ENCODE measurements around the gene STIM2.

DNA sequence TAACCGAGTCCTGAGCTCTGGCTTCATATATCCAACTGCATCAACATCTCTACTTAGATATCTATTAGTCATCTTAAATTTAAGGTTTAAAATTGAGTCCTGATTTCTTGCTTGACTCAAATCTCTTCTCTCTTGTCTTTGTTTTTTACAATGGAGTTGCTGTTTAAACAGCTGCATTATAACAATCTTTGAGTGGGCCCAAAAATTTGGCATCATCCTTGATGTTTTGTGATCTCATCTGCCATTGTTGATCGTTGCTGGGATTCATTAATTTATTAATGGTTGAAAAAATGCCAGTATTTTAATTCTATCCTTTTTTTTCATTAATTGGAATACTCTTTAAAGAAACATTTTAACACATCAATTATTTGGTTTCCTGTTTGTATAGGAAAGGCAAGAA lies 82.2 kb downstream of the STIM2 start:
- TF ChIP-seq, protein P1, sequence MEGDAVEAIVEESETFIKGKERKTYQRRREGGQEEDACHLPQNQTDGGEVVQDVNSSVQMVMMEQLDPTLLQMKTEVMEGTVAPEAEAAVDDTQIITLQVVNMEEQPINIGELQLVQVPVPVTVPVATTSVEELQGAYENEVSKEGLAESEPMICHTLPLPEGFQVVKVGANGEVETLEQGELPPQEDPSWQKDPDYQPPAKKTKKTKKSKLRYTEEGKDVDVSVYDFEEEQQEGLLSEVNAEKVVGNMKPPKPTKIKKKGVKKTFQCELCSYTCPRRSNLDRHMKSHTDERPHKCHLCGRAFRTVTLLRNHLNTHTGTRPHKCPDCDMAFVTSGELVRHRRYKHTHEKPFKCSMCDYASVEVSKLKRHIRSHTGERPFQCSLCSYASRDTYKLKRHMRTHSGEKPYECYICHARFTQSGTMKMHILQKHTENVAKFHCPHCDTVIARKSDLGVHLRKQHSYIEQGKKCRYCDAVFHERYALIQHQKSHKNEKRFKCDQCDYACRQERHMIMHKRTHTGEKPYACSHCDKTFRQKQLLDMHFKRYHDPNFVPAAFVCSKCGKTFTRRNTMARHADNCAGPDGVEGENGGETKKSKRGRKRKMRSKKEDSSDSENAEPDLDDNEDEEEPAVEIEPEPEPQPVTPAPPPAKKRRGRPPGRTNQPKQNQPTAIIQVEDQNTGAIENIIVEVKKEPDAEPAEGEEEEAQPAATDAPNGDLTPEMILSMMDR (conservative IDR thresholded peaks at IDR 0.05), result no peak
- TF ChIP-seq EZH2 (IDR thresholded peaks at IDR 0.05; ENCODE audit: low read depth), result no peak

Data from PC-9 (cell line).